Stimulated activated CD8-positive, alpha-beta memory T cell treated with anti-CD3 and anti-CD28 coated beads, Interleukin-12 subunit alpha, Interleukin-12 subunit beta, amount 100 ng/mL, for 4 hours (primary cell): Measurements from ENCODE around the gene OBI1.
A peak's percentile ranks its signal among the peaks of the same experiment; 100 is the strongest.
"Not testable (repeated sequence)": the region's sequence is repeated elsewhere in the genome, so short reads cannot be mapped to it uniquely, and the experiment has no call there.

ENCODE experiments used
- DNase-seq: peaks from one replicate; pipeline ENCODE4 v3.0.0-alpha.2; 2020; ENCODE audit warnings: low read depth

OBI1 gene

DNA sequence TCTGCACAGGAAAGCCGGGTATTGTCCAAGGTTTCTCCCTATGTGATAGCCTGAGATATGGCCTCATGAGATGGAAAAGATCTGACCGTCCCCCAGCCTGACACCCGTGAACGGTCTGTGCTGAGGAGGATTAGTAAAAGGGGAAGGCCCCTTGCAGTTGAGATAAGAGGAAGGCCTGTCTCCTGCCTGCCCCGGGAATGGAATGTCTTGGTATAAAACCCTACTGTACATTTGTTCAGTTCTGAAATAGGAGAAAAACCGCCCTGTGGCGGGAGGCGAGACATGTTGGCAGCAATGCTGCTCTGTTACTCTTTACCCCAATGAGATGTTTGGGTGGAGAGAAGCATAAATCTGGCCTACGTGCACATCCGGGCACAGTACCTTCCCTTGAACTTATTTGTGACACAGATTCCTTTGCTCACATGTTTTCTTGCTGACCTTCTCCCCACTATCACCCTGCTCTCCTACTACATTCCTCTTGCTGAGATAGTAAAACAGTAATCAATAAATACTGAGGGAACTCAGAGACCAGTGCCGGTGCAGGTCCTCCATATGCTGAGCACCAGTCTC is 11.8 kb downstream of the OBI1 start:
- not testable (repeated sequence) for DNase-seq

DNA sequence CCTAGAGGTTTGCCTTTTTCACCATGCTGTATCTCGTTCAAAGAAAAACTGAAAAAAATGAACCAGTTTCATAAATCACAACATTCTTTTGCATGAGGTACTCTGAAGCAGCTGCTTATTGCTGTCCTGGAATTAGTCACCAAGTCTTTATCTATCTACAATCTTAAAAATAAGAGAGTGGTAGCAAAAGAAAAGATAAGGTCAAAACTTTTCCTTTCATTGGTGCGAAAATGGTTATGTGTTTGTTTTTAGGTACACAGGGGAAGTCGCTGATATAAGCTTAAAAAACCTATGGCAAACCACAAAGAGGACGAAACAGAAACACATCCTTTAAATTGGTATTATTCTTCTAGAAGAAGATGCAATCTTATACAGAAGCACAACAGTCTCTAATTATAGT is 20.7 kb downstream of the OBI1 start:
- no peak for DNase-seq

DNA sequence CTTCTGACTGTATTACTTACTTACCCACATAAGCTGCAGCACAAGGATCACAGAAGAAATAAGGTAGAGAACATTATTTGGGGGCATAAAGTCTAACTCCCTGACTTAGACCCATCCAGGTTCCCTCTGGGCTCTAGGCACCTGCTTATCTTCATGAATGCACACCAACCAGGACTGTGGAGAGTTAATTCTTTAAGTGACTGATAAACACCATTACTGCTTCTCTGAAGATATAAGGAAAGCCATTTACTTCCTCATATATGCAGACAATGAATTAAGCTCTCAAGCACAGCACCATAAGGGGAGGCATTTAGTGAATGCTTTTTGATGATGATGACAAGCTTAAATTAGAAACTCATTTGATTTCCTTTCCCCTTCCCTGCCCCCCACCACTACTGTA is 22.5 kb downstream of the OBI1 start:
- no peak for DNase-seq

DNA sequence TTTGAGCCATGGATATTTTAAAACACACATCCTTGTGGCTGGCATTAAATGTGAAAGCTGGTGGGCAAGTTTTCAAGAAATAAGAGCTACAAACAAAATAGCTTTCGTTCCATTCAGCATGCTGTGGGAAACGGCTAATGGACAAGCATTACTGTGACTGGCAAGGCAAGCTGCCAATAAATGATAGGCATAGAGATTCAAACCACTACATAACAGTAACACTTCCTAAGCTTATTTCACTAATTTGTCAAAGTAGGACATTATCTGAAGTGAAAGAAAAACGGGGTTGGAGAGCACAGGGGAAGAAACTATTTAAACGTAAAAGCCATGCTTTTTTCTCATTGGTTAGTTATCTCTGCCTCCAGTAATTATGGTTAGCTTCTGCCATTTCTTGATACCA is 26.0 kb downstream of the OBI1 start:
- no peak for DNase-seq

DNA sequence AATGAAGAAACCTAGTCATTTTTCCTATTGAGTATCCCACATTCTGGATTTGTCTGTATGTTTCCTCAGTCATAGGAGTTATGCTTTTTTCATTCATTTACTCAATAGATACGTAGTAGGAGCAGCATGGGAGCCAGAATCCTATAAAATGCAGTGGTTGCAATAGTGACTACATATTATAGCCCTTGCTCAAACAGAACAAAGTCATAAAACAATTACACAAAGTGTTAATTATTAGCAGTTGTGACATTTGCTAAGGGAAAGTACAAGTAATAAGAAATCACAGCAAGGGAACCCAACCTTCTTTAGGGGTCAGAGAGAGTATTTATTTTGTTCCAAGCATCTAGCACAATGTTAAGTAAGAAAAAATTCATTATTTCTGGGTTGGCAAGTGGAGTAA is 27.9 kb downstream of the OBI1 start:
- DNase-seq: no peak

DNA sequence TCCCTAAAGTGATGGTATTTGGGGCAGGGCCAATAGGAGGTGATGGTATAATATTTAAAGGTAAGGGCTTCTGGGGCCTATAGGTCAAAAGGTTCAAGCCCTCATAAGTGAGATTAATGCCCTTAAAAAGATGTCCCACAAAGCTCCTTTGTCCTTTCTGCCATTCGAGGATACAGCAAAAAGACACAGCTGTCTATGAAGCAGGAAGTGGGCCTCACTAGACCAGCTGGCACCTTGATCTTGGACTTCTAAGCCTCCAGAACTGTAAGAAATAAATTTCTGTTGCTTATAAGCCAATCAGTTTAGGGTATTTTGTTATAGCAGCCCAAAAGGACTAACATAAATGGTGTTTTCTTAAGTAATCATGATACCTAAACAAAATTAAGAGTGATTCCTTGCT is 28.4 kb downstream of the OBI1 start:
- no peak for DNase-seq

DNA sequence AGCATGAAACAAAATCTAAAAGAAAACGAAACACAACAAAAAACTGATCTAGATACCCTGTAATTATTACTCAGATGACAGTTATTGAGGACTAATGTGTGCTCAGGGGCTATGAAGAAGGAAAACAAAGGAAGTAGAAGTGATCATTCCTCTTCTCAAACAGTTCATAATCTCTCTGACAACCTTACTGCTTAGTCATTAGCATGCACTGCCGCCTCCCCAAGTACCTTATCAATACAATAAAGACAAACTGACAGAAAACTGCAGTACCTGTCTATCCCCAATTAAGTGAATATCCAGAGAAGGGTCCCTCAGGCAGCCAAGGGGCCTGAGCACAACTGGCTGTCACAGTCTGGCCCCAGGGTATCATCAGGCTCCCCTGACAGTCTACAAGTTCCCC is 33.6 kb downstream of the OBI1 start:
- no peak for DNase-seq

DNA sequence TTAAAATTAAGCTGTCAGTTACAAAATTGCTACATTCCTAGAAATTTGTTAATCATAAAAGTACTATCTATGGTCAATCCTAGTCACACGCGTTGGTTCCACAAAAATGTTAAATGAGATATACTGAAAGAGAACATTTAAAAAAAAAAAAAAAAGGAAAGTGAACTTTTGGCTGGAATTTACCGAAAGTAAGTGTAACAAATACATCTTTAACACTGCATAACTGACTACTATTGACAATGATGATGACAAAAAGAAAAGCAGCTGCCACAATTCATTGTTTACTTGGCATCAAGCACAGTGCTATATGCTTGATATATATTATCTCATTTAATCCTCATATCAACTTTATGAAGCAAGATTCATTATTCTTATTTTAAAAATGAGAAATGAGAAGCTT is 35.8 kb downstream of the OBI1 start:
- no peak for DNase-seq

DNA sequence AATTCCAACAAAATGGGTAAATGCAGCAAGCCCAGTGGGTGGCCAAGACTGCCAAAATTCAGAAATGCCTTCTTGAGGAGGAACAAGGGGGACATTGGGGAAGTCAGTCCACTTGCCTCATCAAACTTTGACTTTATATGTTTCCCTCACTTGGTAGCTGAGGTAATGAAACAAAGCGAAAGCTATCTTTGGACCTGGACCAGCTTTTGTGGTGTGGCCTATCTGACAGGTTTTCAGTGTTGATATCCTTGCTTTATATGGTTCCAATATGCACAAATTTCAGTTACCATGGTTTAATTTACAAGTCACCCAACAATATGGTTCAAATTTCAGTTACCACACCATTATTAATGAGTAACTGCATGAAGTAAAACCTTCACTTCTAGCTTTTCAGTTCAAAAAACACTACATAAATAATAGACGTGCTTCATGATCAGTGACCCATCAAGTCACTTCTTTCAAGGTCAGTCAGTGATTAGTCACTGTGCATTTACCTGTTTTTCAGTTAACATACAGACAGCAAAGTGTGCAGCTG is 38.0 kb downstream of the OBI1 start:
- no peak for DNase-seq

DNA sequence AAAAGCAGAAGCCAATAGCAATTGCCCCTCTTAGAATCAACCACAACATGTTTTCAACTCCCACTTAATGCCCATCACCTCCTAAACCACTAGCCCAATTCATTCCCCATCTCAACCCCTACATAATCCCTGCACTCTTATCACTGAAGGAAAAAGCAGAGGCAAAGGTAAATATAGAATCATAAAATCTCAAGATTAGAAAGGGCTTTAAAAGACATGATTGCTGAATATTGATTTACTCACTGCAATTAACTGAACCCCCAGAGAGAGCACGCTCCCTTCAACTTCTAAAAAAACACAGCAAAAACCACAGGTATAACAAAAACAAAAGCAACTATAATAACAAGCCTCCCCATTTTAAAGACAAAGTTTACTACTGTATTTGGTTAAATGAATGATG is 40.5 kb downstream of the OBI1 start:
- no peak for DNase-seq

DNA sequence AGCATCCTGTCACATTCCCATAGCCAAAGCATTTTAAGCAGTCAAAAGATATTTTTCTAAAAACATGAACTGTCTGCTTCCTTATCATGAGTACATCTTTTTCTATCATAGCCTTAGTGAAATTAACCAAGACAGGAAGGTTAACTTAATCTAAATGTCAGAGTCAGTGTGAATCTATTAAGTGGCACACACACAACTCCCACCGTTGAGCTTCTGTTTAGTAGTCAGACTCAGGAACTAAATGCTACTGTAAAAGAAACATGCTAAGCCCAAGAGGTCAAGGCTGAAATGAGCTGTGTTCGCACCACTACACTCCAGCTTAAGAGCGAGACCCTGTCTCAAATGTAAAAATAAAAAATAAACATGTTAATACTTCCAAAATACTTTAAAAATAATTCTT is 47.9 kb downstream of the OBI1 start:
- no peak for DNase-seq

DNA sequence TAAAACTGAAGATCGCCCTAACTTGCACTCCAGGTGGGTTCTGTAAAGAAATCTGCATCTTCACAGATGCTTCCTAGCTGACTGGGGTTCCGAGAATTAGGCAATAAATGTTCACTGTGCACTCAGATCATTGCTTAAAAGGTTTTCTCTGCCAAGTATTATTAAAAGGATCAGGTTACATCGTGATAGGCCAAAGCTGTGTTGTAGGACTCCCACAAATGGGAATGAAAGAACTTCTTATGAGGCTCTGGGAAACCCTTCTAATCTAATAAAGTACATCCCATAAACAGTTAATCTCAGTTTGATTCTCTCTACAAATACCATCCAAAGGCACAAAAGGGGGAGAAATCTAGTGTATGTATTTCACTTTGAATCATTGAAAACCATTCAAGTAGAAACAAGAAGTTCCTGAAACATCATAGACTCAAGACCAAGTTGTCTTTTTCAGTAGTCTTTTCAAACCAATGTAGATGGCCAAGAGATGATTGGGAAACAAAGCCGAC is 48.5 kb downstream of the OBI1 start:
- DNase-seq: no peak

DNA sequence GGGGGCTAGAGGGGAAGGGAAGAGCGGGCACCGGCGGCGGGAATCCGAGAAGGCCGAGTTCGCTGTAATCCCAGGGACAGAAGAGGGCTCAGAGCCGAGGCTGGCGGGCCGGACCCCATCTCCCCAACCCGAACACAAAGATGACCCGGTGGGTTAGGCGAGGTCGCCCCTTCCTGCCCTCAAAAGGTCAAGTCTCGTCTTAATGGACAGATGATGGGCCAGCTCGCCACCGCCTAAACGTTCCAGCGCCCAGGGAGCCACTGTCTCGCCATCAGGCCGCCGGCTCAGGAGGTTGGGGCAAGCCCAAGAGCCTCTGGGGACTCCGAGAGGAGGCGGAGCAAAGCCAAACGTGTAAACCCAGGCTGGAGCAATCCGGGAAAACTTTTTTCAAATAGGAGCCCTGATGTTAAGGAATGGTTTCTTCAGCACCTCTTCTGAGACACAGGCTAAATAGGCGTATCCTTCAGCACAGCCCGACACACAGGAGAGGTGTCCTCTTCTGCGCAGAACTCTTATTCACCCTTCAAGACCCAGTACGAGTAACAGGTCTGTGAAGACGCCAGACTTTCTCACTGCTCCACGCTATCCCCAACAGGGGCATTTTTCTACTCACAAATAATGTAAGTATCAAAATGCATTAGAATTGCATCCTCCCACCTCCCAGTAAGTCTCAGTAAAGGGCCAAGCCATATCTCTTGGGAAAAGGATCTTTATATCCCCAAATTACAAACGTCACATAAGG is 49.3 kb downstream of the OBI1 start:
- DNase-seq: no peak

DNA sequence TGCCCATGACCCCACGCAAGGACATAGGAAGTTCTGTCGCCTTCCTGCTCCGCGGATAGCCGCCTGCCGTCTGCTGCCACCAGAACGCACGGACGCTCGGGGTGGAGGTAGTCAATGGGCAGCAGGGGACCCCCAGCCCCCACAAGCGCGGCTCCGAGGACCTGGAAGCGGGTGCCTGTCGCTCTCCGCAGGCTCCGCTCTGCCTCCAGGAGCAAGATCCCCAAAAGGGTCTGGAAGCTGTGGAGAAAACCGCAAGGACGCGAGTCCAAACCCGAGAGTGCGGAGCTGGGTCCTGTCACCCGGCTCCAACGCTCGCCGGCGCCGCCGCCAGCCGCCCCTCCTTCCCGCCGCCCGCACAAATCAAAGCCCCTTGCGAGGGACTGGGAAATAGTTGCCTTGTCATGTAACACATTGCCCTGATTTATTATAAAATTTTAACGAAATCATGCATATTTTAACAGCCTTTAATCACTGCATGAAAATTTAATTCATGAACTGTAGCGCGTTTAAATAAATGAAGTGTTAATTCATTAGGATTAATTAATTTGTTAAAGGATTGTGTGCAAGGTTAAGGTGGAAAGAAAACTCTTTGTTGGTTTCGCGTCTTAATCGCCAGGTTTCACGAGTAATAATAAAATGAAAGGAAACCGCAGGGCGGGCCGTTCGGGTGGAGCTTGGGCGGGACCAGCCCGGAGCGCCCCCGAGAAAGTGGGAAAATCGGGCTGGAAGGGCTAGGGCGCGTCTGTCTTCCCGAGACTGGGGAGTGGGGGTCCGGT is 50.1 kb downstream of the OBI1 start:
- no peak for DNase-seq

DNA sequence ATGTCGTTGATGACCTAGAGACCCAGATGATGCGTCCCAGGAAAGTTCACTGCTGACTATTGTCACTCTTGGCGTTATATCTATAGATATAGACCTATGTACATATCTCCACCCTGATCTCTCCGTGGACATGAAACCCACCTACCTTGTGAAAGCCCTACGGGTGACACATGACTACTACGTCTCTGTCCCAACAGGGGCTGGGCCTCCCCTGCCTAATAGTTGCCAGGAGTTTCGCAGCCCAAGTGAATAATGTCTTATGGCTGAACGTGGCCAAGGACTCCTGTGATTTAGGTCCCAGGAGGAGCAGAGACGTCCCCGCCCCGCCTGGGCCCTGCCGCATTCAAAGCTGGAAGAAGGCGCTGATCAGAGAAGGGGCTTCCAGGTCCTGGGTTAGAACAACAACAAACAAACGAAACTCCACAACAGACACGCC is 50.7 kb downstream of the OBI1 start:
- DNase-seq: no peak

DNA sequence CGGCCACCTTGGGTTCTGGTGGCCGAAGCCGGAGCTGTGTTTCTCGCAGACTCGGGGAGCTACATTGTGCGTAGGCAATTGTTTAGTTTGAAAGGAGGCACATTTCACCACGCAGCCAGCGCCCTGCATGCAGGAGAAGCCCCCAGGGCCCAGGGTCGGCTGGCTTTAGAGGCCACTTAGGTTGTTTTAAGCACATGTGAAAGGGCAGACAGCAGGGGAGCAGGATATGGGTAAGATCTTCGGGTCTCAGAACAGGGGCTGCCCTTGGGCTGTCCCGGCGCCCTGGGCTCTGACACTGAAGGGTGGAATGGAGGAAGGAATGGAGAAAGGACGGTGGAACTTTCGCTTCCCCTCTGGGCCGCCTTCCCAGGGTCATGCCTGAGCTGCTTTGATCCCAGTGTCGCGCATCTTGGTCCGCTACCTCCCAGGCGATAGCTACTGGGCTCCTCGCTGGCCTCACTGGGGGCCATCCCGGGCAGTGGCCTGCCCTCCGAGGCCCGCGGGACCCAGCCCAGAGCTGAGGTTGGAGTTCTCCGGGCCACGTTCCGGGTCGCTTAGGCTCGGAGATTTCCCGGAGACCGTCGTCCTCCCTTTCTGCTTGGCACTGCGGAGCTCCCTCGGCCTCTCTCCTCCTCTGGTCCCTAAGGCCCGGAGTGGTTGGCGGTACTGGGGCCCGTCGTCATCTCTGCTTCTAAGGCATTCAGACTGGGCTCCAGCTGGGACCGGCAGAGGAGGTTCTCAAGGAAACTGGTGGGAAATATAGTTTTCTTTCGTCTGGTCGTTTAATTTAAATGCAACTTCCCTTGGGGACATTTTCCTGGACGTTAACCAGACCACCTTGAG is 51.3 kb downstream of the OBI1 start:
- DNase-seq: no peak

DNA sequence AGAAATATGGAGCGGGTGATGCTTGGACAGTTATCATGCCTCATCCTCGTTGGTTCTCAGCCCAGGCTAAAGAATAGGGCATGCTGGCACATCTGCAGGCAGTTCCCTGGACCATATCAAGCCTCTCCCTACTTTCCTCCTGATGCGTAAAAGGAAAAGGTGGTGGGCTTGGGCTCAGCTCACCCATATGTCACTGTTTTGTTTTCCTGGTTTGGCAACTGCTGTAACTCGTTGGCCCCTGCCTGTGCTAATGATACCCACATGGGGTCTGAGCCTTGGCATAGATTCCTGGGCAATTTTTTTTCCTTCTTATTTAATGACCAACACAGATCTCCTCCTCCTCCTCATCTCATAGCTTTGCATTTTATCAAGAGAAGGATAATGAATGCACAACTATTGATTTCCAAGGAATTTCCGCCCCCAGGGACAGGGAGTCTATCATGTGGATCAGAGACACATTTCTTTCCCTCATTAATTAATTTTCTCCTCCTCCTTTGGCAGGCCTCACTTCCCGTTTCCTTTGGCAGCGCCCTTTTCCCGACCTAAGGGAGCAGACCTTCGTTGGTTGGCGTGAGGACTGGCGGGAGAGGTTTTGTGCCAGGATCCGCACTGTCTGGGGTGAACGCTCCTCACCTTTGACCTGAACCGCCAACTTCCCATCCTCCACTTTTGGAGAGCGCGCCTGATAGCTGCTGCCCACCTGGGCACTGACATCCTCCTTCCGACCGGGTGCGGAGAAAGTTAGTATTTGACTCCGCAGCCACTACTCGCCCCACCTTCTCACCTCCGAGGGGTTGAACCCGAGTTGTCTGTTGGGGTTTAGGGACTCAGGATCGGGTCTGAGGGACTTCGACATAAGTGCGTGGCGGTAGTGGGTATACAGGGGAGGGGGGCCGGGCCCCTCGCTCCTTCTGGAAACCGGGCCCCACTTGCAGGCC is 52.2 kb downstream of the OBI1 start:
- no peak for DNase-seq

DNA sequence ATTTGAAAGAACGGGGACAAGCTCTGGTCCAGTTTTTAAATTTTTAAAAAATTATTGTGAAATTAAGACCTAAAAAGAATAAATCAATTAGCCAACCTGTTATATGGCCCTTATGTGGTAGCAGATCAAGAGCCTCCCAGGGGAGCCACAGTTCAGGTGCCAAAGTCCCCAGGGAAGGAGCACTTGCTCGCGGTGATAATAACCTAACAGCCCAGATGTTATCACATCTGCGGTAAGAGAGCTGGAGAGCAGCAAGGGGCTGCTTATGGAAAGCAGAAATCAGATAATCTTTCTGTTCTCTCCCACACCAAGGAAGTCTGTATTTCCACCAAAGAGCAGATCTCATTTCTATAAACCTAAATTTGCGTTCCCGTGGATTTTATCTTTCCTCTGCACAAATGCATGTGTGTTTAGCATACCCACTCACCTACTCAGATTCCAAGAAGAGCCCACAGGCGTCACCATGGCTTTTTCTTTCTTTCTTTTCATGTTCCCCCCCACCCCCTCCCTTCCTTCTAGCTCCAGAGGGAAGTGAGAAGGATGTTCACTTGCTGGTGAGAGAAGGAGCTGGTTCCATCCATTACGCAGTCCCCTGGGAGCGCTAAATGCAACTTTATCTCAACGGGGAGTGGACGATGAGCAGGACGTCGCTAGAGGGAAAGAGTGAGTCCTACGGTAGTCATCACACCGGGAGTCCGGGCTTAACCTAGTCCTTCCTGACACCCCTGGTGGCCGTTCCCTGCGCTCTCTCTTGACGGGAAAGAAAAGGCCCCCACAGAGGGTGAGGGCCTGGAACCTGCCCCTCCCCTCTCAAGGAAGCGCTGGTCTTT is 54.0 kb downstream of the OBI1 start:
- no peak for DNase-seq

DNA sequence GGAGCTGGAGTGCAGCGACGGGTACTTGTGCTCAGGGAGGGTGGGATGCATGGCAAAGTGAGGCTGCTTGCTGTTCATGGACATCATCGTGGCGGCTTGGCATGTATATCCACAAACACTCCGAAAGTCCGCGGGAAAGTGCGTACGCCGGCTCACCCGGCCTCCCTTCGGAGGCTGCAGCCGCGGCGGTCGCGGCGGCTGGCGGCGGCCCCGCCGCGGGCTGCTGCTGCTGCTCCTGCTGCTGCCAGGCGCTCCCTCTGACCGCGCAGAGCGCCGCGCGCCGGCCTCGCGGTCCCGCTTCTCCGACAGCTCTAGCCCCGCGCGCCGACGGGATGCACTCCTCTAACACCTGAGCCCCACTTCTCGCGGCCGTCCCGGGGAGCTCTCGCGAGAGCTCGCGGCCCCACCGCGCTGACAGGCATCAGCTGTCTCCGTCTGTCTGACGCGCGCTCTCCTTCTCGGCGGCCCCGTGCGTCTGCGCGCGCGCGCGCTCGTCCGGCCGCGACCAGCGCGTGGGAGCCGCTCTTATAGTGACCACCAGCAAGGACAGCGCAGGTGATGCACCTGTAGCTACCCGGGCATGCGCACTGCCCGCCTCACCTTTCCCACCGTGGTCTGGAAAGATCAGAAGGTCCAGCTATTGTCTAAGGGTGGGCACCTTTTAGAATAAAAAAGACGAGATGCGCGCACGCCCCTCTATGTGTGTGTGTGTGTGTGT is 55.6 kb downstream of the OBI1 start, which contains the start of gene POU4F1:
POU4F1 (minus strand) TSS at position 313 of the 718 bp plus-strand sequence; CDS start at position 87, 226 bp downstream.
- peak; percentile 22 for DNase-seq
